Mesenteric fat pad (tissue), 1 donor: ENCODE measurements around the gene GMEB2. TPM values are rescaled to one million over a fixed set of nuclear protein-coding genes. Genes with fewer than 3 reads are reported as not detected.

Experiments used
- DNase-seq: peaks from one replicate; pipeline ENCODE4 v3.0.0-alpha.2; 2020; ENCODE audit warnings: low spot score
- total RNA-seq: library from RNA; stranded (reverse); fragmentation: NEBNext Ultra II Directional; extraction: Animal tissue kit (Norgen Biotek cat#: 25700); gene quantifications from one replicate; pipeline ENCODE4 v1.2.1, GENCODE V29; 2021
- donor health status: DM: yes; HTN: yes; CAD: no.

GMEB2 gene
- total RNA-seq, 1 donor from 2014 or later = 10.0 TPM

GRCh38 chr20:63547725-63548480, 79.0 kb downstream of the GMEB2 start, which contains the start of gene SRMS:
Gene SRMS, minus strand, starts transcription at chr20:63547749. Its CDS starts 286 bp downstream, at chr20:63547463.
- DNase-seq = no peak

- no peak for DNase-seq
These were observed 79.8 kb downstream of the GMEB2 start for GRCh38 chr20:63546956-63547724.

- no peak for DNase-seq
These were observed 80.5 kb downstream of the GMEB2 start for GRCh38 chr20:63546256-63546955.

DNA sequence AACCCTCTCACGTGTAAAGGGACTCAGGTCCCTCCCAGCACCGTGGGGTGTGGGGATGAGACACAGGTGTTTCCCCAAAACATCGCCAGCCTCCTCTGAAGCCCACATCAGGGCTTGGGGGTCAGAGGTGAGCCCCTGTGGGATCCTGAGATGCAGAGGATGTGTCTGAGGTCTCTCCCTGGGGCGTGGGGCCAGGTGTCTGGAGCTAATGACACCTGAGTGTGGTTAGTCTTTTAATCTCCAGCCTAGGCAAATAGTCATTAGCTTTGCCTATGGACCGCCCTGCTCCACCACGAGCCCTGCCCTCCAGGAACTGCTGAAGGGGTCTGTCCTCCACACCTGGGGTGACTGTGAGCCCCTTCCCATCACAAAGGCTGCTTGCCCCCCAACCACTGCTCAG, 81.1 kb downstream of the GMEB2 start:
- no peak for DNase-seq

GRCh38 chr20:63544958-63545516, 81.9 kb downstream of the GMEB2 start:
- DNase-seq = no peak

DNA sequence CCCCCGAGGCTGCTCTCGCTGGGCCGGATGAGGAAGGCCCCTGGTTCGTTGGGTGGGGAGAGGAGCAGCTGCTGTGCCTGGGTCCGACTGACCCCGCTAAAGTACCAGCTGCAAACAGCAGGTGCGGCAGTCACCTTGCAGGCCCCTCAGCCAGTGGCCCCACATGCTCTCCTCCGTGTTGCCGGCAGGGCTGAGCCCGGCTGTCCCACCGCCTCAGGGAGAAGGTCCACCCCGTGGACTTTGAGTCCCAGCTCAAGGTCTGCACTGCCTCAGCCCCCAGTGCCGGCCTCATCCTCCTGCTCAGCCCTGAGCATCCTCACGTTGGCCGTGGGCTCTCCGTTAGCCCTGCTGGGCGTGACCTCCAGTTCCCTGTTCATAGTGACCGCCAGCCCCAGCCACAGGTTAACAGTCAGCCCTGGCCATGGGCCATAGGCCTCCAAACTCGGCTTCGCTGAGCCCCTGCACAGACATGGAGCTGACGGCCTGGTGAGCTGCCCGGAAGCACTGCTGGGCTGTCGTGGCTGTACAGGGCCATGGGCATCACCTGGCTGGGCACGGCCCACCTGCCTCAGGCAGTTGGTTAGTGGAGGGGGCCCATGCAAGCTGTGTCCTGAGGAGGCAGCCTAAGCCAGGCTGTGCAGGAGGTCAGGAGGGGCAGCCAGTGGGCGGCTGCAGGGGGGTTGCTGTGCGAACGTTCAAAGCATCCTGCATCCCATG, 82.5 kb downstream of the GMEB2 start:
- no peak for DNase-seq

- no peak for DNase-seq
These were observed 83.2 kb downstream of the GMEB2 start for GRCh38 chr20:63543733-63544132.

GRCh38 chr20:63543131-63543530, 83.8 kb downstream of the GMEB2 start:
- DNase-seq = no peak

DNA sequence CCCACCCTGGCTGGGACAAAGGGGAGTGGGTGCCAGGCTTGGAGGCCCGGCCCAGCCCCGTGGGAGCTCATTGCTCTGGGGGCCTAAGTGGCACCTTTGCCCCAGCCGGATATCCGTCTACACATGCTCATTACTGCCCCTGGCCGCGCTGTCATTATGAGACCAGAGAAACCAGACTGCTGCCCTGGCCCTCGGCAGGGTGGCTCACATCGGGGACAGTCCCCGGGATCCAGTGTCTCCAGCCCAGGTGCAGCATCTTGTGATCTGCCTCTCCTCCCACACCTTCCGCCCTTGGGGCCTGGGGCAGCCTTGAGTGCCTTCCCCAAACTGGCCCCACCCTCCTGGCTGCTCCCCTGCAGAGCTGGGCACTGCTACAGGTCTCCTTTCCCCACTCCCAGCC, 84.2 kb downstream of the GMEB2 start:
- DNase-seq = no peak

DNA sequence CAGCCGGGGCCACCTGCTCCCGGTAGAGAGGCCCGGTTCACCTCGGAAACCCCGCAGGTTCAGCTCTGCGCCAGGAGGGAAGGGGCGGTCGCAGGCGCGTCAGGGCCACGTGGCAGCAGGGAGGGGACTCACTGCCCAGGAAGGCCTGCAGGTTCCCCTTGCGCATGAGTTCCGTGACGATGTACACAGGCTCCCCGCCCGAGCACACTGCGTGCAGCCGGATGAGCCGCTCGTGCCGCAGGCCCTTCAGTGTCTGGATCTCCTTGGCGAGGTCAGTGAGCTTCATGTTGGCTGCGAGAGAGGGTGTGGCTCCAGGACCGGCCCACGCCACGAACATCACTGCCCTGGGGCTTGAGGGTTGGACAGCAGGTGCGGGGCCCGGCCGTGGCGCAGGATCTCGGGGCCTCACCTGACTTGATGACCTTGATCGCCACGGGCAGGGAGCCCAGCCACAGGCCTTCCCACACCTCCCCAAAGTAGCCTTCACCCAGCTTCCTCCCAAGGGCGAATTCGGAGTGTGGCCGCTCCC, 84.8 kb downstream of the GMEB2 start:
- no peak for DNase-seq

- no peak for DNase-seq
These were observed 85.5 kb downstream of the GMEB2 start for GRCh38 chr20:63541371-63541770.

- DNase-seq = no peak
These were observed 86.3 kb downstream of the GMEB2 start for GRCh38 chr20:63540417-63541186.

DNA sequence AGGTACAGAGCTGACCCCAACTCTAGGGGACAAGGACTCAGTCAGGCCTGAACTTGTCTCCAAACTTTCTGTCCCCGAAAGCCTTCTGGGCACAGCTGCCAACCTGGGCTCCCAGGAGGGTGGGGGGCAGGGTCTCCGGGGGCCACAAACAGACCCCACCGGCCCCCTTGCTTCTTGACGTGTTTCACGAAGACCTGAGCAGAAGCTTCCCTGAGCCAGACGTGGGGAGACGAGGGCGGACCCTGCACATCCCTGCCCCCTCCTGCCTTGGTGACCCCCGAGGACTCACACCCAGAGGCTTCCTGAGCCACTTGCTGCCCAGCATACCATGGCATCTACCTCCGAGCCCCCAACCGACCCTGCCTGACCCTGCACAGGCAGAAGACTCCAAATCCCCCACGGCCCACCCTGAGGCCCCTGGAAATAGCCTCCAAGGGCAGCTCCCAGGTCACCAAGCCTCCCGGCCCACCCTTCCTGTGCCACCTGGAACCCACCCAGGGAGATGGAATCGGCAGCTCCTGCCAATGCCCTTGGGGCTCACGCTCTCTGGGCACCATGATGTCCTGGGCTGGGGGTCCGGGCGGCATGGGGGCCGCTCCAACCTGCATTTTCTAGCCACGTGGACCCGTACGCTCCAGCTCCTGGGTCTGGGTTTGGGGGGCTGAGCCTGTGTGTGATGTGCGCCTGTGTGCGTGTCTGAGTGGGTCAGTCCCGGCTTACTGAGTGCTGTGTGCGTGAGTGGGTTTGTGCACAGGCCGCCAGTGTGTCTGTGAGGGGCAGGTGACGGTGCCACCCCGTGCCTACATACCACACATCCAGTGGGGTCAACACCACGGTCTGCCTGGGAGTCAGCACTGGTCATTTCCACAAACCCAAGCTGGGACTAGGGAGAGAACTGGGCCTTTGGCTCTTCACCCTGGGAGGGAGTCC, 87.2 kb downstream of the GMEB2 start:
- DNase-seq = no peak

GRCh38 chr20:63539092-63539430, 87.8 kb downstream of the GMEB2 start:
- DNase-seq = no peak

- DNase-seq = no peak
These were observed 88.5 kb downstream of the GMEB2 start for GRCh38 chr20:63538204-63539091.
